SK-N-SH (cell line): Measurements from ENCODE around the gene AZIN2.

Source experiments
- CTCF ChIP-seq: fragments of 200-600 bp; sonication (generic); IDR thresholded peaks from 2 replicates; pipeline ENCODE4 v1.6.1; 2017; ENCODE audit warnings: antibody characterized with exemption, mild to moderate bottlenecking, moderate library complexity
- EZH2phosphoT487 ChIP-seq: fragments of 200-600 bp; sonication (generic); IDR thresholded peaks from 2 replicates; pipeline ENCODE4 v1.6.1; 2017; ENCODE audit warnings: low read depth, mixed run types, mild to moderate bottlenecking, antibody characterized with exemption, moderate library complexity, borderline replicate concordance
- FOXM1 ChIP-seq: IDR thresholded peaks from 2 replicates; pipeline ENCODE4 v1.4.0; 2012; ENCODE audit warnings: low read depth, mild to moderate bottlenecking
- GABPA ChIP-seq: IDR thresholded peaks from 2 replicates; pipeline ENCODE4 v1.4.0; 2012; ENCODE audit warnings: low read depth, mild to moderate bottlenecking
- MXI1 ChIP-seq: IDR thresholded peaks from 2 replicates; pipeline ENCODE4 v1.6.1; 2012; ENCODE audit warnings: mild to moderate bottlenecking, low read depth, low read length, improper control_type of control experiment
- NRF1 ChIP-seq: IDR thresholded peaks from 2 replicates; pipeline ENCODE4 v1.6.1; 2012; ENCODE audit warnings: low read depth, mild to moderate bottlenecking, low read length
- RAD21 ChIP-seq: IDR thresholded peaks from 2 replicates; pipeline ENCODE4 v1.6.1; 2012; ENCODE audit warnings: mild to moderate bottlenecking, low read length
- SIN3A ChIP-seq: IDR thresholded peaks from 2 replicates; pipeline ENCODE4 v1.6.1; 2012; ENCODE audit warnings: low read depth, mild to moderate bottlenecking, low read length, moderate library complexity, borderline replicate concordance
- TAF1 ChIP-seq: IDR thresholded peaks from 2 replicates; pipeline ENCODE4 v1.6.1; 2012; ENCODE audit warnings: low read depth, mild to moderate bottlenecking, low read length, moderate library complexity, borderline replicate concordance
- USF1 ChIP-seq: IDR thresholded peaks from 2 replicates; pipeline ENCODE4 v1.4.0; 2012; ENCODE audit warnings: low read depth, borderline replicate concordance
- YY1 ChIP-seq: IDR thresholded peaks from 2 replicates; pipeline ENCODE4 v1.4.0; 2012; ENCODE audit warnings: low read depth, mild to moderate bottlenecking
- ZBTB33 ChIP-seq: IDR thresholded peaks from 2 replicates; pipeline ENCODE4 v1.4.0; 2012; ENCODE audit warnings: low read depth, borderline replicate concordance

- TF ChIP-seq CTCF (no peak), SIN3A (no peak), EZH2phosphoT487 (no peak), RAD21 (no peak), USF1 (no peak), FOXM1 (no peak), GABPA (no peak), TAF1 (no peak), YY1 (no peak), NRF1 (no peak), ZBTB33 (no peak), MXI1 (no peak)
These were observed 15.5 kb downstream of the AZIN2 start for GRCh38 chr1:33096363-33097005.
